HCT116 (cell line): ENCODE results near the gene PACRG. TPM values are rescaled to one million over a fixed set of nuclear protein-coding genes. Genes with fewer than 3 reads are reported as not detected.

ENCODE experiments used
- ATAC-seq: fragments of 200-7000 bp; cut with Tn5 transposase; 2 replicates; pipeline ENCODE4 v1.9.1; 2020; ENCODE audit warnings: mild to moderate bottlenecking, moderate library complexity
- BruUV-seq: library from RNA; stranded (reverse); fragments of 400-500 nt; replicated peaks from 2 replicates; lab custom pipeline; 2021; lab: Mats Ljungman, UMichigan
- CTCF ChIA-PET: fragments of 300-600 bp; sonication (Branson Sonifier 250); formaldehyde crosslinking; loops from one replicate; lab custom pipeline; 2021; ENCODE audit warnings: antibody characterized with exemption; lab: Charles Lee
- POLR2A ChIA-PET: fragments of 300-600, 350-600 bp; sonication (Branson Sonifier 250); formaldehyde crosslinking; loops from one replicate; lab custom pipeline; 2021; ENCODE audit warnings: antibody characterized with exemption; lab: Charles Lee
- RAD21 ChIA-PET, 2 experiments: fragments of 300-600 bp; sonication (Branson Sonifier 250); formaldehyde crosslinking; loops; one replicate each; lab custom pipeline; 2023; ENCODE audit warnings: low total read pairs in 2 of 2; ENCODE audit not compliant: uncharacterized antibody in 2 of 2, unreplicated experiment in 2 of 2, low non-redundant PET in 1 of 2; lab: Charles Lee
- DNase-seq: peaks from one replicate; pipeline ENCODE4 v3.0.0-alpha.2; 2010; ENCODE audit warnings: low read depth, low spot score
- H2AFZ ChIP-seq: fragments of 200-600 bp; shearing (Covaris generic), sonication (generic); 2 replicates; pipeline ENCODE4 v1.6.1; 2017; ENCODE audit warnings: low read depth, mixed run types, mixed read lengths, antibody characterized with exemption, low read length; ENCODE audit not compliant: poor library complexity, severe bottlenecking
- H3K27ac ChIP-seq: 2 replicates; pipeline ENCODE4 v1.5.1; 2012; ENCODE audit warnings: low read depth, low read length
- H3K27me3 ChIP-seq: fragments of 200-600 bp; sonication (generic); 2 replicates; pipeline ENCODE4 v1.6.1; 2016; ENCODE audit warnings: mixed run types, low read length, mixed read lengths; ENCODE audit not compliant: insufficient read depth
- H3K36me3 ChIP-seq, 2 experiments: fragments of 200-500 bp in 1 of 2; fragments of 200-600 bp in 1 of 2; sonication (Bioruptor generic) in 1 of 2; sonication (generic) in 1 of 2; 2 replicates each; pipeline versions ENCODE4 v1.5.1 to v1.6.1; 2014 to 2016; ENCODE audit warnings: low read length in 2 of 2, inconsistent platforms in 1 of 2, mixed read lengths in 1 of 2, mixed run types in 1 of 2; ENCODE audit not compliant: insufficient read depth in 2 of 2, control insufficient read depth in 1 of 2
- H3K4me1 ChIP-seq, 2 experiments: fragments of 200-600 bp in 1 of 2; sonication (generic) in 1 of 2; 2 replicates each; pipeline versions ENCODE4 v1.5.1 to v1.6.1; 2012 to 2017; ENCODE audit warnings: low read length in 2 of 2, inconsistent platforms in 1 of 2, mild to moderate bottlenecking in 1 of 2, mixed read lengths in 1 of 2, mixed run types in 1 of 2, moderate library complexity in 1 of 2; ENCODE audit not compliant: insufficient read depth in 2 of 2, control insufficient read depth in 1 of 2
- H3K4me2 ChIP-seq: fragments of 200-600 bp; sonication (generic); 2 replicates; pipeline ENCODE4 v1.6.1; 2017; ENCODE audit warnings: mixed run types, low read length, mixed read lengths
- H3K4me3 ChIP-seq, 2 experiments: fragments of 200-600 bp in 1 of 2; sonication (generic) in 1 of 2; replicated peaks in 1 of 2; 2 replicates each; pipeline ENCODE4 v1.5.1; 2011 to 2016; ENCODE audit warnings: low read length in 2 of 2, control low read depth in 1 of 2, low read depth in 1 of 2, mild to moderate bottlenecking in 1 of 2, mixed read lengths in 1 of 2, mixed run types in 1 of 2
- H3K79me2 ChIP-seq: fragments of 200-600 bp; sonication (generic); 2 replicates; pipeline ENCODE4 v1.6.1; 2017; ENCODE audit warnings: mild to moderate bottlenecking, mixed run types, low read length, moderate library complexity, mixed read lengths; ENCODE audit not compliant: insufficient read depth
- H3K9ac ChIP-seq: fragments of 200-600 bp; sonication (generic); 2 replicates; pipeline ENCODE4 v1.6.1; 2016; ENCODE audit warnings: low read length, mixed read lengths
- H3K9me2 ChIP-seq: fragments of 200-600 bp; sonication (generic), shearing (Covaris generic); 2 replicates; pipeline ENCODE4 v1.6.1; 2017; ENCODE audit warnings: mixed run types, mild to moderate bottlenecking, moderate library complexity; ENCODE audit not compliant: insufficient read depth
- H3K9me3 ChIP-seq, 2 experiments: fragments of 200-500 bp in 1 of 2; fragments of 200-600 bp in 1 of 2; sonication (Bioruptor generic) in 1 of 2; sonication (generic) in 1 of 2; 2 replicates each; pipeline ENCODE4 v1.6.1; 2014 to 2017; ENCODE audit warnings: low read length in 2 of 2, mixed read lengths in 2 of 2, inconsistent platforms in 1 of 2, low read depth in 1 of 2, mild to moderate bottlenecking in 1 of 2, mixed run types in 1 of 2, moderate library complexity in 1 of 2; ENCODE audit not compliant: control insufficient read depth in 1 of 2, insufficient read depth in 1 of 2
- H4K20me1 ChIP-seq: fragments of 200-600 bp; sonication (generic), shearing (Covaris generic); 2 replicates; pipeline ENCODE4 v1.6.1; 2017; ENCODE audit warnings: mixed run types, mild to moderate bottlenecking, moderate library complexity; ENCODE audit not compliant: insufficient read depth
- CEBPB ChIP-seq: IDR thresholded peaks from 2 replicates; pipeline ENCODE4 v1.6.1; 2012; ENCODE audit warnings: low read depth
- CTCF ChIP-seq, 3 experiments: fragments of 200-600 bp in 1 of 3; sonication (generic) in 1 of 3; IDR thresholded peaks in 2 of 3; conservative IDR thresholded peaks in 1 of 3; 2 replicates each; pipeline ENCODE4 v1.5.1; 2012 to 2017; ENCODE audit warnings: low read depth in 2 of 3, low read length in 2 of 3, antibody characterized with exemption in 1 of 3, borderline replicate concordance in 1 of 3, control low read depth in 1 of 3, mild to moderate bottlenecking in 1 of 3, mixed read lengths in 1 of 3, mixed run types in 1 of 3, moderate library complexity in 1 of 3; ENCODE audit not compliant: insufficient read depth in 1 of 3
- EGR1 ChIP-seq: IDR thresholded peaks from 2 replicates; pipeline ENCODE4 v1.6.1; 2012; ENCODE audit warnings: low read depth
- ELF1 ChIP-seq: IDR thresholded peaks from 2 replicates; pipeline ENCODE4 v1.6.1; 2012; ENCODE audit warnings: low read depth, borderline replicate concordance
- FOSL1 ChIP-seq: IDR thresholded peaks from 2 replicates; pipeline ENCODE4 v1.6.1; 2012; ENCODE audit warnings: low read depth
- JUND ChIP-seq: IDR thresholded peaks from 2 replicates; pipeline ENCODE4 v1.6.1; 2012
- POLR2A ChIP-seq: IDR thresholded peaks from 2 replicates; pipeline ENCODE4 v1.7.0; 2011; ENCODE audit warnings: borderline replicate concordance; ENCODE audit not compliant: insufficient read depth, insufficient read length; ENCODE audit errors: extremely low read depth
- REST ChIP-seq: IDR thresholded peaks from 2 replicates; pipeline ENCODE4 v1.6.1; 2012; ENCODE audit warnings: low read depth
- YY1 ChIP-seq: IDR thresholded peaks from 2 replicates; pipeline ENCODE4 v1.6.1; 2011; ENCODE audit warnings: low read length, low read depth, moderate library complexity, mild to moderate bottlenecking; ENCODE audit not compliant: insufficient replicate concordance; ENCODE audit errors: extremely low read depth
- ZNF274 ChIP-seq: fragments of 200-500 bp; sonication (Bioruptor generic); IDR thresholded peaks from 2 replicates; pipeline ENCODE4 v1.6.1; 2014; ENCODE audit warnings: mild to moderate bottlenecking, low read depth, low read length, inconsistent platforms
- intact Hi-C: fragments of 100-400 bp; cut with micrococcal nuclease; formaldehyde crosslinking; loops from 2 replicates; pipeline ENCODE4 v1.10.0; 2022
- total RNA-seq: library from RNA; stranded (reverse); gene quantifications from one replicate; pipeline ENCODE4 v1.2.1, GENCODE V29; 2021; ENCODE audit not compliant: unreplicated experiment
- TF ChIP-seq, protein P1 (sequence below): IDR thresholded peaks from 2 replicates; pipeline ENCODE4 v1.6.1; 2012

The PACRG gene
- total RNA-seq, 1 experiment from 2014 or later, result 0.71 TPM

DNA sequence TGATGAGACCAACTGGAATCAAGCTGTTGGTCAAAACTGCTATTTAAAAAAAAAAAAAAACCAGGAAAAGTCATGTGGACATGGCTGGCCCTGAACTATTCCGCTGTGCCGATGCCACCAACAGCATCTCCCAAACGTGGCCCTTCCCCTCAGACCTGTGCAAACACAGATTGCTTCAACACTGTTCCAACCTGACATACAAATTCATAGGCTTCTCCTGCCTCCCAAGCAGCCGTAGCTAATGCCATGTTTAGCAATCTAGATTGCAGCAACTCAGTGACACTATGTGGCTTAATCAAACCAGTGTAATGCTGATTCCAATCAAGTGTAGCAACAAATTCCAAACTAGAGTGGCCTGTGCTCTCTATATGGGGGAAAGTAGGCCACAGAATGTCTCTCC, 16.4 kb upstream of the PACRG start:
- H3K9me3 ChIP-seq, result peaks cover 0 to 1% of the 10 kb centered on the region in 2 experiments; a peak in 1 of 4 replicates
- no peaks in the 10 kb centered on the region for H3K27me3 ChIP-seq
- POLR2A ChIA-PET, result no interaction called here
- BruUV-seq, result no TSS peak
- intact Hi-C loops, result no loop called here
- RAD21 ChIA-PET, result no interaction called here
- H3K9me2 ChIP-seq, result no peaks in the 10 kb centered on the region
- H3K9ac ChIP-seq, result no peak overlapping the region
- H3K4me1 ChIP-seq, result no peaks in the 10 kb centered on the region
- DNase-seq, result no peak
- ATAC-seq, result no peak
- CTCF ChIA-PET, result no interaction called here
- no peak overlapping the region for H3K4me2 ChIP-seq
- no peak overlapping the region for H2AFZ ChIP-seq
- H4K20me1 ChIP-seq, result no peaks in the 10 kb centered on the region
- no peak overlapping the region for H3K27ac ChIP-seq
- H3K79me2 ChIP-seq, result no peaks in the 10 kb centered on the region
- no peak overlapping the region for H3K4me3 ChIP-seq
- TF ChIP-seq FOSL1 (no peak), CTCF (IDR thresholded peaks at IDR 0.05 in 2 of 3, conservative IDR thresholded peaks at IDR 0.05 in 1 of 3; ENCODE audit: borderline replicate concordance in 1 of 3, insufficient read depth in 1 of 3, low read depth in 2 of 3, low read length in 2 of 3) (no peak), CEBPB (no peak)
- TF ChIP-seq, all 23 proteins: peak for 0
- no peaks in the 10 kb centered on the region for H3K36me3 ChIP-seq

GRCh38 chr6:162712694-162713093, 15.1 kb upstream of the PACRG start:
- H3K27me3 ChIP-seq, result no peaks in the 10 kb centered on the region
- no peaks in the 10 kb centered on the region for H3K4me1 ChIP-seq
- H2AFZ ChIP-seq, result no peak overlapping the region
- H3K36me3 ChIP-seq, result no peaks in the 10 kb centered on the region
- no peaks in the 10 kb centered on the region for H3K9me2 ChIP-seq
- H3K79me2 ChIP-seq, result no peaks in the 10 kb centered on the region
- no peak overlapping the region for H3K4me3 ChIP-seq
- ATAC-seq (no peak), DNase-seq (no peak)
- peaks cover 0 to 4% of the 10 kb centered on the region in 2 experiments; a peak in 1 of 4 replicates for H3K9me3 ChIP-seq
- intact Hi-C loops, result no loop called here
- ChIA-PET RAD21 (no interaction called here), POLR2A (no interaction called here), CTCF (no interaction called here)
- no peak overlapping the region for H3K27ac ChIP-seq
- BruUV-seq, result no TSS peak
- no peak overlapping the region for H3K4me2 ChIP-seq
- H4K20me1 ChIP-seq, result no peaks in the 10 kb centered on the region
- H3K9ac ChIP-seq, result no peak overlapping the region
- TF ChIP-seq CEBPB (no peak), CTCF (IDR thresholded peaks at IDR 0.05 in 2 of 3, conservative IDR thresholded peaks at IDR 0.05 in 1 of 3; ENCODE audit: borderline replicate concordance in 1 of 3, insufficient read depth in 1 of 3, low read depth in 2 of 3, low read length in 2 of 3) (no peak), YY1 (no peak), FOSL1 (no peak), ELF1 (no peak), POLR2A (no peak), REST (no peak), JUND (no peak), ZNF274 (no peak), EGR1 (no peak)
- TF ChIP-seq, protein P1, sequence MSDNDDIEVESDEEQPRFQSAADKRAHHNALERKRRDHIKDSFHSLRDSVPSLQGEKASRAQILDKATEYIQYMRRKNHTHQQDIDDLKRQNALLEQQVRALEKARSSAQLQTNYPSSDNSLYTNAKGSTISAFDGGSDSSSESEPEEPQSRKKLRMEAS, result no peak
